AG20443 (cell line): ENCODE measurements around the gene GPS2.
"Not testable (repeated sequence)": the region's sequence is repeated elsewhere in the genome, so short reads cannot be mapped to it uniquely, and the experiment has no call there.

Source experiments
- DNase-seq: peaks from one replicate; pipeline ENCODE4 v3.0.0; 2012; ENCODE audit warnings: low spot score, mixed read lengths

The GPS2 gene

GRCh38 chr17:7336240-7337175 lies 21.3 kb upstream of the GPS2 start, which contains the start of gene ACAP1:
TSS of gene ACAP1 (plus strand) at chr17:7336529. CDS start at chr17:7336735, 206 bp downstream.
- DNase-seq: no peak

- not testable (repeated sequence) for DNase-seq
Measured at GRCh38 chr17:7335765-7336164, 20.6 kb upstream of the GPS2 start.

GRCh38 chr17:7334938-7335538 lies 19.9 kb upstream of the GPS2 start:
- DNase-seq: no peak

- not testable (repeated sequence) for DNase-seq
Measured at GRCh38 chr17:7332600-7333069, 17.5 kb upstream of the GPS2 start.

GRCh38 chr17:7332111-7332510 lies 17.0 kb upstream of the GPS2 start:
- DNase-seq: no peak

- no peak for DNase-seq
Measured at GRCh38 chr17:7330638-7331015, 15.5 kb upstream of the GPS2 start.

- peak; percentile 87 for DNase-seq
Measured at GRCh38 chr17:7329997-7330637, 15.0 kb upstream of the GPS2 start.

- DNase-seq: peak; percentile 97
Measured at GRCh38 chr17:7329374-7329996, 14.3 kb upstream of the GPS2 start.

- no peak for DNase-seq
Measured at GRCh38 chr17:7328840-7329373, 13.7 kb upstream of the GPS2 start, which contains the start of gene NEURL4. TSS of gene NEURL4 (minus strand) at chr17:7329335. CDS start at chr17:7329312, 23 bp downstream.

- no peak for DNase-seq
Measured at GRCh38 chr17:7328009-7328408, 12.8 kb upstream of the GPS2 start.

GRCh38 chr17:7327501-7327900 lies 12.3 kb upstream of the GPS2 start:
- no peak for DNase-seq

GRCh38 chr17:7327056-7327455 lies 11.9 kb upstream of the GPS2 start:
- DNase-seq: no peak

- DNase-seq: no peak
Measured at GRCh38 chr17:7326186-7326585, 11.0 kb upstream of the GPS2 start.

- DNase-seq: no peak
Measured at GRCh38 chr17:7325031-7325528, 9.9 kb upstream of the GPS2 start.

GRCh38 chr17:7324438-7324779 lies 9.2 kb upstream of the GPS2 start:
- DNase-seq: no peak

- peak; percentile 78 for DNase-seq
Measured at GRCh38 chr17:7323731-7324437, 8.7 kb upstream of the GPS2 start.

- DNase-seq: no peak
Measured at GRCh38 chr17:7322520-7323194, 7.5 kb upstream of the GPS2 start.

GRCh38 chr17:7321466-7321865 lies 6.3 kb upstream of the GPS2 start:
- DNase-seq: no peak

GRCh38 chr17:7318121-7318860 lies 3.1 kb upstream of the GPS2 start:
- DNase-seq: no peak
